Thyroid gland (tissue), 4 donors: ENCODE data around the gene GNPDA2.

Source experiments
- CTCF ChIP-seq, 6 experiments: fragments of 200-600 bp in 3 of 6; fragments of 450-650 bp in 3 of 6; sonication (generic) in 3 of 6; IDR thresholded peaks; one replicate each; pipeline ENCODE4 v1.5.1; 2016 to 2019; ENCODE audit warnings: antibody characterized with exemption in 6 of 6, mild to moderate bottlenecking in 2 of 6, inconsistent platforms in 1 of 6, moderate library complexity in 1 of 6
- POLR2A ChIP-seq, 2 donors: fragments of 450-650 bp; IDR thresholded peaks; one replicate each; pipeline ENCODE4 v1.6.1; 2017; ENCODE audit warnings: antibody characterized with exemption in 2 of 2, mild to moderate bottlenecking in 2 of 2, moderate library complexity in 1 of 2

GRCh38 chr4:44722001-44722400 is 4.4 kb downstream of the GNPDA2 start:
- TF ChIP-seq CTCF (IDR thresholded peaks at IDR 0.05) (no peak), POLR2A (IDR thresholded peaks at IDR 0.05) (no peak)
